HG03460 (cell line): ENCODE data around the gene GPALPP1.
"Not testable (repeated sequence)": the region's sequence is repeated elsewhere in the genome, so short reads cannot be mapped to it uniquely, and the experiment has no call there.

Source experiments
- ATAC-seq: cut with Tn5 transposase; IDR thresholded peaks from one replicate; pipeline ENCODE4 v1.9.1; 2021; ENCODE audit not compliant: unreplicated experiment

The GPALPP1 gene, protein sequence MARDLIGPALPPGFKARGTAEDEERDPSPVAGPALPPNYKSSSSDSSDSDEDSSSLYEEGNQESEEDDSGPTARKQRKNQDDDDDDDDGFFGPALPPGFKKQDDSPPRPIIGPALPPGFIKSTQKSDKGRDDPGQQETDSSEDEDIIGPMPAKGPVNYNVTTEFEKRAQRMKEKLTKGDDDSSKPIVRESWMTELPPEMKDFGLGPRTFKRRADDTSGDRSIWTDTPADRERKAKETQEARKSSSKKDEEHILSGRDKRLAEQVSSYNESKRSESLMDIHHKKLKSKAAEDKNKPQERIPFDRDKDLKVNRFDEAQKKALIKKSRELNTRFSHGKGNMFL

DNA sequence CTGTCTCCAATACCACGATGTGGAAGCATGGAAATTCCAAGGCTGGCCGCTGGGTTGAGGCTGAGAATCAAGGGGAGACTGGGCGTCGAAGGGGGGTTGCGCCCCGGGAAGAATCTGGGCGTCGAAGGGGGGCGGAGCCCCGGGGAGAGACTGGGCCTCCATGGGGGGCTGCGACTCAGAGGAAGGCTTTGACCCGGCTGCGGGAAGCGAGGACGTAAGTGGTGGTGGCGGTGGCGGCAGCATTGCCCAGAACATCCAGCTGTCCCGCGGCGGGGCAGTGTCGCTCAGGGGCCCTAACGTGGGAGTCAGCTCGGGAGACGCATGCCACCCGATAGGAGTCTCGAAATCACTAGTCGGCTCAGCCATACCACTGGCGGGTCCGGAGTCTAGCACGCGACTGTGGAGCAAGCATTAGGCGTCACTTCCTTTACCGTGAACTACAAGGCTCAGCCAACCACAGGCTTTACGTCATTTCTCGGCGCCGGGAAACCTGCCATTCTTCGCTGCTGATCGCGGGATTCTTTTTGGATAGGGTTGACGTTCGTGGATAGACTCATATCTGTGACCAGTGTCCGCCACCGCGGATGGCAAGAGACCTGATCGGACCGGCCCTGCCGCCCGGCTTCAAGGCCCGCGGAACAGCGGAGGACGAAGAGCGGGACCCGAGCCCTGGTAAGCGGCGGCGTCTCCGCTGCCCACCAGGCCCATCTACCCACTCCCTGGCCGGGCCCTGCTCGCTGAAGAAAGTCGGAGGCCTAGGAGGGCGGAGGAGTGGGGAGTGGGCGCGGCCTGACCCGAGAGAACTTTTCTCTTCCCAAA, at the start of gene GPALPP1, which contains the start of gene NUFIP1:
TSS of gene GPALPP1 (plus strand) at position 468 of the 819 bp plus-strand sequence. CDS start at position 585, 117 bp downstream.
TSS of gene NUFIP1 (minus strand) at position 401 of the 819 bp plus-strand sequence. CDS start at position 366, 35 bp downstream.
- peak; percentile 98 for ATAC-seq

GRCh38 chr13:44943411-44943810, 45.9 kb upstream of the GPALPP1 start:
- not testable (repeated sequence) for ATAC-seq

- ATAC-seq: no peak
Observed at GRCh38 chr13:44951184-44951583, 38.2 kb upstream of the GPALPP1 start.

DNA sequence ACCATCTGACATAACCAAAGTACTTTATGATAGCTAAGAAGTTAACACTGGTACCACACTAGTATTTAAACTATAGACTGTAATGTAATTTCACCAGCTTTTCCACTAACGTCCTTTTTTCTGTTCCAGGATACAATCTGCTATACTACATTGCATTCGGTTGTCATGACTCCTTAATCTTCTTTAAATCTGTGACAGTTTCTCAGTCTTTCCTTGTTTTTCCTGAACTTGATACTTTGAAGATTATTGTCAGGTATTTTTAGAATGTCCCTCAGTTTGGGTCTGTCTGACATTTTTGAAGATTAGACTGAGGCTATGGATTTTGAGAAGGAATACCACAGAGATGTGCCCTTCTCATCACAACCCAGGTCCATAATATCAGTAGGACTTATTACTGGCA, 36.7 kb upstream of the GPALPP1 start:
- no peak for ATAC-seq

DNA sequence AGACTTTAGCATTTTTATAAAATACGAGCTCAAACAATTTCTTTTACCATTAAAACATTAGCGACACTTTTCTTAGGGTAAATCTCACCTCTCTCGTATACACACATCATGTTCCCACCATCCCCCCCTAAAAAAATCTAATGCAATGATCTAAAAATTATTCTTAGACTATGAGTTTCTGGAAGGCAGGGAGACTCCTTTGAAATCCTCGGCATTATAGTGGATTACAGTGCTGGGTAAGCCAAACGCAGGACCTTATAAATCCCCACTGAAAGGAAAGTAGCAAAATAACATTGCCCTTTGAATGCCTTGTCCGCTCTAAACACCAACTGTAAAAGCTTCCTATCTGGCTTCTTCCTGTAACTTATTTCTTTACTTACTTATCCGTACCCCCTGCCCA, 35.1 kb upstream of the GPALPP1 start:
- ATAC-seq: no peak

- ATAC-seq: no peak
Observed at GRCh38 chr13:44955406-44955805, 33.9 kb upstream of the GPALPP1 start.

- ATAC-seq: no peak
Observed at GRCh38 chr13:44961997-44962396, 27.3 kb upstream of the GPALPP1 start.

DNA sequence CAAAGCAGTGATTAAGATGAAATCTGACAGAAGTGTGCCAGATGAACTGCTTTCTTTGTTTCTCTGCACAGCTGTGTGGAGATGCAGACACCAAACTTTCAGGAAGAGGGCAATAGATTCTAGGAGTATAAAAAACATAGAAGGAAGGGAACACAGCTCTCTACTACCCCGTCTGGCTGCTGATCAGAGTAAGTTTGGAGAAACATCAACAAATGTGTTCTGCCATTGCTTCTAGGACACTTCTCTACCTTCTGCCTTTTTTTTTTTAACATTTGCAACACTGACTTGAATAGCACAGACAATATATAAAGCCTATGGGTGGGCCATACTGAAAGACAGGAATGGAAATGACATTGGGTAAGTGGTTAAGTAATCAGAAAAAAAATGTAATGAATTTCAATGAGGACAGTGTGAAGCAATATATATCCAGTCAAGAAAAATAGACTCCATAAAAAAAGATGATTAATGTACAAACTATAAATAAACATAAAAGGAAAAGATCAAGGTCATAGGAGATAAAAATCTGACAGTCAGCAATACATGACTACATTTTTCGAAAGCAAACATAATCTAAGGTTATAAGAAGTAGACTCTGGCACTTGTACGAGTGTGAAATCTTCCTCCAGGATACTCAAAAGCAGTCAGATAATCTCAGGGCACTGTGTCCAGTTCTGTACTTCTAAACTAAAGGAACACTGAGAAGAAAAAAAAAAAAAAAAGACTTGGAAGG, 21.5 kb upstream of the GPALPP1 start:
- ATAC-seq: no peak

GRCh38 chr13:44968434-44968815, 20.9 kb upstream of the GPALPP1 start:
- ATAC-seq: no peak

DNA sequence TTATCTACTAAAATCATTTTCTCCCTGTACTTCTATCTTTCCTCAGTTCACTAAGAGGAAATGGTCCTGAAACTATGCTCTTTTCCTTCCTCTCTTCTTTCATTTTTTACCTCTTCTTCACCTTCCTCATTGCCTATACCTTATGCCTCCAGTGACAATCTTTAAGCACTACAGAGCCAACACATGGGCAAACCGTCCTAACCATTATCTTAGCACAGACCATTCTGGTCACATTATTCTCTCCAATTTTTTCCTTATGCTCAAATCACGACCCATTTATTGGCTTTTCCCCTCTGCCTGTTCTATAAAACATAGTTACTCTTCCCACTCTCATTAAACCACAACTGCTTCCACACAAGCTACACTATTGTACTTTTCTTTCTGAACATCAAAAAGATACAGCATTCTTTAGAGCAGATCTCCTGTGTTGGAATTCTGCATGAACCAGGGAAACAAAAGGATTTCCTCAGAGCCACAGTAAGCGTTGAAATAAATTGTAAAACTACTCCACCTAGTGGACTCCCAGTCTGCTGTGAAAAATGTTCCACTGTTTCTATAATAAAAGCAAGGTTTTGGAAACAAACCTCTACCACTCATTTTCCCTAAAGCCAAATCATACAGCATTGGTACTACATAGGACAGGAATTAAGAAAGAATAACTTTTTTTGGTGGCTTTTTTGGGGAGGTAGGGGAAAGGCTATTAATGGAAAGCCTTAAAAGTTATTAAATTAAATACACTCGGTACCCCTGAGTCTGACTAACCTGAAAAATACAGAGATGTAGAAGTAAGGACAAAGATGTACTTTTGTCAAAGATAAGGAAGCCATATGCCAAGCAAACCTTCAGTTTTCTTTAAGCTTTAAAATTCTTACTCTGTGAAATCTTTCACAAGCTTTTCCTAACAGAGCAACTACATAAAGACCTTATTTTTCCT, 19.5 kb upstream of the GPALPP1 start:
- no peak for ATAC-seq

DNA sequence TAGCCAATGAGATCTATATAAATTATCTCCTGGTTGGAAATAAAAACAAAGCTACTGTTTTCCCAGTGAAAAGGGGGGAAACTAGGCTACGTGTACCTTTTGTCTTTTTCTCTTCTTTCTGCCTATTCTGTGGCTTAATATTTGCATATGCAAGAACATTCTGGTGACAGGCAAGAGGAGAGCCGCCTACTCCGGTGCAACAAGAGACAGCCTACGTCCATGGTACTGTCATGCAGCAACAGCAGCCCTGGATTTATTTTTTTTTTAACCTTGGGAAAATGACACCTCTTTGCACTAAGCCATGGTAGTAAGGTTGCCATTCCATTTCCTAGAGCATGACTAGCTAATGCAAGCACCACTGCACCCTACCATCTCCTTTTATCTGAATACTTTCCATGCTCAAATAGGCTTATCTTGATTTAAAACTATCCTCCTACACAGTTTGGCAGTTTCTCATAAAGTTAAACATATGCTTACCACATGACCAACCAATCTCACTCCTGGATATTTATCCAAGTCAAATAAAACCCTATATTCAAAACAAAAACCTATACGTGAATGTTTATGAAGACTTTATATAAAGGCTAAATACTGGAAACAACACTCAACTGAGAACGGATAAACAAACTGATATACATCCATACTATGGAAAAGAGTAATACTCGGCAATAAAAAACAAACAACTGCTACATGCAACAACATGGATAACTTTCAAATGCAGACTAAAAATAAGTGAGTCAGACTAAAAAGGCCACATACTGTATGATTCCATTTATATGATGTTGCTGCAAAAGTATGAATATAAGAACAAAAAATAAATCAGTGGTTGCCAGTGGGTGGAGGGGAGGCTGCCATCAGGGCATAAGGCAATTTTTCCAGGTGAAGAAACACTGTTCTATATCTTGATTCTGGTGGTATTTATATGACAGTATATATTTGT, 17.4 kb upstream of the GPALPP1 start:
- ATAC-seq: no peak

GRCh38 chr13:44972956-44973581, 16.3 kb upstream of the GPALPP1 start:
- ATAC-seq: no peak

- ATAC-seq: peak; percentile 56
Observed at GRCh38 chr13:44974056-44974793, 15.1 kb upstream of the GPALPP1 start.

GRCh38 chr13:44976196-44976595, 13.1 kb upstream of the GPALPP1 start:
- ATAC-seq: no peak

- no peak for ATAC-seq
Observed at GRCh38 chr13:44976949-44977583, 12.3 kb upstream of the GPALPP1 start.

- ATAC-seq: no peak
Observed at GRCh38 chr13:44978328-44978727, 11.0 kb upstream of the GPALPP1 start.

- ATAC-seq: peak; percentile 5
Observed at GRCh38 chr13:44989941-44990340, 603 bp downstream of the GPALPP1 start.

- ATAC-seq: no peak
Observed at GRCh38 chr13:45003417-45003816, 14.1 kb downstream of the GPALPP1 start.
